Medulla oblongata (tissue), 1 donor: ENCODE measurements around the gene RPA1.

ENCODE experiments used
- DNase-seq: peaks from one replicate; pipeline ENCODE4 v3.0.0-alpha.2; 2015; ENCODE audit errors: extremely low spot score

RPA1 gene

GRCh38 chr17:1941272-1942065 is 111.7 kb downstream of the RPA1 start:
- no peak for DNase-seq

- no peak for DNase-seq
Observed at GRCh38 chr17:1942066-1942365, 112.2 kb downstream of the RPA1 start.

- DNase-seq: no peak
Observed at GRCh38 chr17:1942666-1943435, 113.0 kb downstream of the RPA1 start.

DNA sequence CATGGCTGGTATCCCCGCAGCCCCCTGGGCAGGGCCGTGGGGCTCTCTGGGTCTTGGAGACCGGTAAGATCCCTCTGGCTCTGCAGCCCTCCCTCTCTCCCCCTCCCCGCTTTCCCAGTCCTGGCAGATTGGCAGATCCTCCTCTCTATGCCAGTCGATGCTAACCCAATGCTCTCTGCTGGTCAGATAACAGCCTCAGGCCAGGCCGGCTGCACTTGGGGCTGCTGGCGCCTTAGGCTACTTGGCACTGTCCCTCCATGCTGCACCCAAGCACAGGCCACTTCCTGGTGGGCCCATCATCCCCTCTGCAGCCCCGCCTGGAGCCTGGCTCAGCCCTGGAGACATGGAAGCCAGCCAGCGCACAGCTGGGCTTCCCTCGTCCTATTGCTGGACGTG is 113.6 kb downstream of the RPA1 start:
- no peak for DNase-seq

DNA sequence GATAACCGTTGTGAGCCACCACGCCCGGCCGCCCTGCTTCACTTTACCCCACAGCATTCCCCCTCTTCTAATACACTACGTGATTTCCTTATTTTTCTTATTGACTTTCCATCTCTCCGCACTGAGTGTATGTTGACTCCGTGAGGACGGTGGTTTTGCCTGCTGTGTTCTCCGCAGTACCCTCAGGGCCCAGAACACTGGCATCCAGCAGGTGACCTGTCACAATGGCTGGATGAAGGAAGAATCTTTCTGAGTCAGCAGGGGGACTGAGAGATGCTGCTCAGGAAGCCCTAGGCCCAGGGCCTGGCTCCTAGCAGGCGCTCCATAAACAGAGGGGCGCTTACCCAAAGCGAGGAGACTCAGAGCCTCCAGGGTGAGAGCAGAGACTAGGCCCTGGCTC is 115.8 kb downstream of the RPA1 start:
- no peak for DNase-seq

GRCh38 chr17:1946021-1946932 is 116.5 kb downstream of the RPA1 start:
- DNase-seq: no peak

- no peak for DNase-seq
Observed at GRCh38 chr17:1947229-1947742, 117.5 kb downstream of the RPA1 start.

- no peak for DNase-seq
Observed at GRCh38 chr17:1947743-1948516, 118.1 kb downstream of the RPA1 start.

DNA sequence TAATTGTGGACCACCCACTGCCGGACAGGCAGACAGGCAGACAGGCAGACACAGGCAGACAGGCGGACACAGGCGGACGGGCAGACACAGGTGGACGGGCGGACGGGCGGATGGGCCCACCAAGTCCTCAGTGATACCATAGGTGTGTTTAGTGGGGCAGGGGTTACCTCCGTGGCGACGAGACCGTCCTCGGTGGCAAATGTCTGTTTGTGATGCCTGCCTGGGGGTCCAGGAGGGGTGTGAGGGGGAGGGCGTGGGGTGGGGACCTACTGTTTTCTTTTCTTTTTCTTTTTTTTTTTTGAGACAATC is 118.7 kb downstream of the RPA1 start:
- DNase-seq: no peak
